HTERT RPE-1 (cell line): ENCODE data around the gene ADGRG6.

Experiments
- in situ Hi-C: fragments of 300-500 bp; cut with MboI; formaldehyde crosslinking; loops from 4 replicates; pipeline ENCODE4 v1.14.3; 2020; ENCODE audit warnings: low sequenced_read_pairs

The ADGRG6 gene

GRCh38 chr6:142374091-142374770 lies 72.4 kb downstream of the ADGRG6 start:
- in situ Hi-C loops: no loop called here

DNA sequence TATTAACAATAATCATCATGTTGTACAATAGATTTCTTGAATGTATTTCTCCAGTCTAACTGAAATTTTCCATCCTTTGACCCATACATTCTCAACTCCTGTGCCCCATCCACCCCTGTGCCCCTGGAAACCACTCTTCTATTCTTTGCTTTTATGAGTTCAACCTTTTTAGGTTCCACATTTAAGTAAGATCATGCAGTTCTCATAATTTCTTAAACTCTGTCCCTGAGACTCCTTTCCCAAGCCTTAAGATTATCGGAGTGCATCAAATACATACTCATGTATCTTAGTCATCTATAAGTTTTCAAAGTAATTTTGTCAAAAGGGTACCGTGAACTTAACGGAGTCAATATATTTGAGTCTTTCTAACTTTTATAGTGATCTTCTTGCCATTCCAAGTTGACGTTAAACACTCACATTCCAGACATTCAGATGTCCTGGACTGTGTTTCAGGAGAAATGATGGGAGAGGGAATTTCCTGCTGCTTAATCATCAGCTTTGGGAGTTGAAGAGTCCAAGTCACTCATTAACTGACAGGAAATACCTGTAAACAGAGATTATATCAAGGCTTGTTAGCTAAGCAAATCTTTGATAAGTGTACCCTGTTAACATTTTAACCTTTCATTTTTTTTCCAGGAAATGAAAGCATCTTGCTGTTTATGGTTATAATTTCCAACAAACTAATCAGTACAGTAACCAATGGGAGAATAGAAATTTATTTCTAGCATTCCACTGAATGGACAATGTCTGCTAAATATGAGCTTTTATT lies 73.3 kb downstream of the ADGRG6 start:
- in situ Hi-C loops: no loop called here

DNA sequence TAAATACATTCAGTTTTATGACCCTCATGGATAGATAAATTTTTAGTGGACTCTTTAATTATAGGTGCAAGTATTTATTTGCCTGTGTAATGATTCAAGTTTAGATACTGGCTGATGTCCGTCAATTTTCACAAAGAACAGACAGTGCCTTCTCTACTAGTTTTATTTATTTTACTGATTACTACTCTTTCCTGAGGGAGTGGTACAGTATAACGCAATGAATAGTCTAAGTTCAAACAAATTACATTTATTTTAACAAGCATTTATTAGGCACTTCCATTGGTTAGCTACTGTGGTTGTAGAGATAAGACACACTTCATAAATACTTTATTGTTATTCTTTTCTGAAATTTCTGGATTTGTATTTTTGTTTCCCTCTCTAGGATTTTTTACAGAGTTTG lies 74.3 kb downstream of the ADGRG6 start:
- in situ Hi-C loops: no loop called here

- in situ Hi-C loops: no loop called here
Observed at GRCh38 chr6:142376800-142377496, 75.1 kb downstream of the ADGRG6 start.

- in situ Hi-C loops: no loop called here
Observed at GRCh38 chr6:142377497-142377848, 75.7 kb downstream of the ADGRG6 start.

DNA sequence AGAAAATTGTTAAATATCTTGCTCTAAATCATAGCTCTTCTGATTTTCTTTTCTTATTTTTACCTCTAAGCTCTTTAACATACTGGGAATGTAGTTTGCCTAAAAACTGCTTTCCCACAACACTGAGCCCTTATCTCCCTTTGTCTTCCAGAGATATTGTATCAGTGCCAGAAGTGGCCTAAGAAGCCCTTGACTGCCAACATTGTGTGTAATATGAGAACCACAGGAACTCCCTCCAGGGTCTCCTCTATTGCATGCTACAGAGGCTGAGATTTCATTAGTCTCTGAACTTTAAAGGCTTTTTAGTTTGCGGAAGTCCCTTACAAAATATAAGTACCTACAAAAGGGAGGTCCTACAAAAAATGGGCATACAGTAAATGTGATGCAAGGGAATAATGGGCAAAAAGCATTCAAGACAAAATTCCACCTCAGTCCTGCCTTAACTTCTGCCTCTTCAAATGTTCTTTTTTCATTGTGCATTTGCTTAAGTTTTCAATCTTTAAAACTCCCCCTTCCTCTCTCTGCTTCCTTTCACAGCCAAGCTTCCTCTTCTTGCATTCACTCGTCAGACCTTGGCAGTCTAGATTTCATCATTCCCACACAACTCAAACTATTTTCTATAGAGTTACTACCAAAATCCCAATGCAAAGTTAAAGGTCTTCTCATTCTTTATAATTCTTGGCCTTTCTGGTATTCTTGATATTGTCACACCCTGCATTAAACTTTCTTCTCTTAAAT lies 76.5 kb downstream of the ADGRG6 start:
- in situ Hi-C loops: no loop called here

DNA sequence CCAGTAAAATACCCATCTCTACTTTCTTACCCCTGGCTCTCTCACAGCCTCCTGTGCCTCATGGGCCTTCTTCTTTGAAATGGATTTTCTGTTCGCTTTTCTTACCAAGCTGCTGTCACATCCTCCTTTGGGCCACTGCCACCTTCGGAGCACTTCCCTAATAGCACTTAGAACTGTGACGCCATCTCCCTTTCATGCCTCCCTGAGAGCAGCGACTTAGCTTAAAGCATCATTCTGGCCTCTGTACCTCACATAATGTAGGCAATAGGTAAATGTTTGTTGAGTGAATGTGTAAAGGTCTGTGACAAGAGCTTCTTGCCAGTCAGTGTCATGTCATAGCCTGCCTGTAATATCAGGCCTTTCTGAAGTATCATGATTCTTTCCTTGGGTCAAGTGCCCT lies 78.8 kb downstream of the ADGRG6 start:
- in situ Hi-C loops: no loop called here

DNA sequence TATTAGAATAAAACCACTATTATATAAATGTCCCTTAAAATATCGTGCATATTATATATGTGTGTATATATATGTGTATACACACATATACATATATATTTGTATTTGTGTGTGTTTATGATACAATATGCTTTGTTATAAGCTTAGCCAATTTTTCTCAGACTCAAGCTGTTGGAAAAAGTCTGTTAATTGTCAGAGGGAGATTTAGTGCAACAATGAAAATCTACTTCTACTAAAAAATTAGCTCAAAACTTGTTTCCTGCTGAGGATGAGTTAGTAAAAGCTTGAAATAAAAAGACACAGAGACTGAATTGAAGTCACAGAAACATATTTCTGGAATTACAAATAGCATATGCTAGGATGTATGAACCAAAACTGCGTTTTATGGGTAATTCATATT lies 79.4 kb downstream of the ADGRG6 start:
- in situ Hi-C loops: no loop called here

DNA sequence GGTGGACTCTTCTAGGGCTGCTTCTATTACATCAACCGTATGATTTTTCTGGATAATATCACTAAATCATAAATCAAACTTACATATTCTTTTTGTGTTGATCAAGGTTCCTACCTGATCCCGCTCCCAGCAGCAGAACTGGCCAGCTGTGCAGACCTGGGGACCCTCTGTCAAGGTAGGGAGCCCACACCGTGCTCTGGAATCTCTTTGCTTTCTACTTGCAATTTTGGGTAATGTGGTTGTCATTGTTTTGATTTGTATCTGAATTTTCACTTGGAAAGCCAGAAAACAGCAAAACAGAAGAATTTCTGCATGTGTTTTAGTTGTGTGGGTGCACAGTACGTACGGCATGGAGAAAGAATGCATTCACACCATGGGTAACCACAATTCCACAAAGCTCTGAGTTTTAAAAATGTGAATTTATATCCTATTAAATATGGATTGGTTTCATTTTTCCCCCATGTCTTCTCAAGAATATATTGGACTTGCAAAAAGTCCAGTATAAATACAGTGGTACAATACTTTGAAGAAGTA lies 80.1 kb downstream of the ADGRG6 start:
- in situ Hi-C loops: no loop called here

- in situ Hi-C loops: no loop called here
Observed at GRCh38 chr6:142384519-142385254, 82.9 kb downstream of the ADGRG6 start.

DNA sequence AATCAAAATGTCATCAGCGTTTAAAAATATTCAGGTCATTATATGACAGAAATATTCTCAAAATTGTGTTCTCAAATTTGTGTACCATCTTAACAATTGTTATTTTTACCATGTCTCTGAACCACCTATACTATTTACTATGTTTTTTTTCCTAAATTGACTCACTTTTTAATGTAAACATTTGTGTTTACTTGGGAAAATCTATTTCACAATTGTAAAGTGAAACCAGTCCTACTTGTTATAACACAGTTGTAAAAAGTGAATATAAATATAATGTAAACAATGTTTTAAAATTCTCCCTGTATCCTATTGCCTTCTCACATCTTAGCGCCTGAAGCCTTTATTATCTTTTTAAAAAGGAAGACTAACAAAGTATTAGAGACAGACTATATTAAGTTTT lies 83.5 kb downstream of the ADGRG6 start:
- in situ Hi-C loops: no loop called here

DNA sequence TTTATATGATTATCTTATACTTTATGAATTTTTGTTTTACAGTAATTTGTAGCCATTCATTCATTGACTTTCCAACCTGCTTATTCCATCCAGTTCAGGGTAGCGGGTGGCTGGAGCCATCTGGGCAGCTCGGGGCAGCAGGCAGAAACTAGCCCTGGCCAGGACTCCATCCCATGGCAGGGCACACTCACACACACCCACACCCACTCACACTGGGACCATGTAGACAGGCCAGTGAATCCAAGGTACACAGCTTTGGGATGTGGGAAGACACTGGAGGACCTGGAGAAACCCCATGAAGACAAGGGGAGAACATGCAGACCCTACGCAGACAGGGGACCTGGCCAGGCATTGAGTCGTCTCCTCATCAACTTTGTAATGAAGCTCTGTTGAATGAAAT lies 84.8 kb downstream of the ADGRG6 start:
- in situ Hi-C loops: no loop called here

- in situ Hi-C loops: no loop called here
Observed at GRCh38 chr6:142387997-142388815, 86.4 kb downstream of the ADGRG6 start.

DNA sequence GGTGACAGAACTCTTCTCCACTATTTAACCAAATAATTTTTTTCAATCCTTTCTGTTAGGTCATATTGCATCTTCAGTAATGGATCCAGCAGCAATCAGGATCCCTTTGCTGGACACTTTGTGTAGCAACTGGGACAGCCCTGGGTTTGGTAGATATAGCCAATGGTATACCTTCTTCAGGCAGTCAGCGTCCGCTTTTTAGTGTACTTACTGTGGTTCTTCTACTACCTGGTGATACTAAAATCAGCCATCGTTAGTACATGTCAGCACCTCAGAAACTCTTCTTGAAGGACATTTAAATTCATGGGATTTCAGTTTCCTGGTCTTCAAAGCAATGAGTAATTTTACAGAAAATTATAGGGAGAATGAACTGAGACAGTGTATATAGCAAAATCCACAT lies 93.5 kb downstream of the ADGRG6 start:
- in situ Hi-C loops: no loop called here

GRCh38 chr6:142395768-142396231 lies 94.0 kb downstream of the ADGRG6 start:
- in situ Hi-C loops: no loop called here

DNA sequence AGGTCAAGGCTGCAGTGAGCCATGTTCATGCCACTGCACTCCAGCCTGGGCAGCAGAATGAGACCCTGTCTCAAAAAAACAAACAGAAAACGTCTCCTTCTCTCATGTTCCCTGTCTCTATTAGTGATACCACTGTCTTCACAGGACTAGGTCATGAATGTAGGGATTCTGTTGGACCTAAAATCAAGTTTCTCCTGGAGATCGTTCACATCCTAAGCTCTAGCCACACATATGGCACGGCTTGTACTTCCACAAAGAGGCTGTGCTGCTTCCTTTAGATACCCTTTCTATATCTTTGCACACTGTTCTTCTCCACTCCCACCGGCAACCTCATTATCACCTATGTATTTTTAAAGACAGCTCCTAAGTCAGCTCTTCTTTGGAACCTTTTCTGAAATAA lies 96.5 kb downstream of the ADGRG6 start:
- in situ Hi-C loops: no loop called here

GRCh38 chr6:142399739-142400138 lies 97.9 kb downstream of the ADGRG6 start:
- in situ Hi-C loops: no loop called here

- in situ Hi-C loops: no loop called here
Observed at GRCh38 chr6:142400495-142400894, 98.7 kb downstream of the ADGRG6 start.

DNA sequence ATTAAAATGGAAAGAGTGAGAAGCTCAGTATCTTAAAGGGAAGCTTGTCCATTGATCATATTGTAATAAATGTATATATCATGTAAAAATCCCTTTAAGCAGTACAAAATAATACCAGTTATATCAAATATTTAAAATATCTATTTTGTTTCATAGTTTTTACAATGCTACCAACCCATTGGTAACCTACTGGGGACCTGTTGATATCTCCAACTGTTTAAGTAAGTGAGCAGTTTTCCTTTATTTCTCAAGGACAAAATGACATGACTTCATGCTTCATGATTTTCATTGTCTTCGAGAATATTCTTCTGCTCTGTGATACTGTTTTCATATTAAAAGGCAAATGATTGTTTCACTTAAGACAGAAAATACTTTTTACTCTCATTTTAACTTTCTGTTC lies 100.0 kb downstream of the ADGRG6 start:
- in situ Hi-C loops: no loop called here
